HepG2 (cell line): ENCODE data around the gene CDCP1.

Experiments used
- AKAP8 ChIP-seq: sonication (generic); formaldehyde crosslinking; IDR thresholded peaks from 2 replicates; pipeline ENCODE4 v1.5.1; 2020; ENCODE audit warnings: mild to moderate bottlenecking, missing genetic modification reagents
- CEBPG ChIP-seq: IDR thresholded peaks from 2 replicates; pipeline ENCODE4 v1.6.1; 2016
- CHD4 ChIP-seq: fragments of 200-600 bp; sonication (generic); IDR thresholded peaks from 2 replicates; pipeline ENCODE4 v1.7.0; 2017; ENCODE audit warnings: mild to moderate bottlenecking, low read length, borderline replicate concordance
- CTCF ChIP-seq: sonication (generic); formaldehyde crosslinking; IDR thresholded peaks from 2 replicates; pipeline ENCODE4 v1.5.0; 2020; ENCODE audit warnings: mild to moderate bottlenecking, missing genetic modification reagents, moderate library complexity
- HCFC1 ChIP-seq: fragments of 150-350 bp; IDR thresholded peaks from 2 replicates; pipeline ENCODE4 v1.6.1; 2014; ENCODE audit warnings: low read depth, low read length
- NR3C1 ChIP-seq: sonication (generic); formaldehyde crosslinking; IDR thresholded peaks from 2 replicates; pipeline ENCODE4 v1.4.0; 2020; ENCODE audit warnings: missing genetic modification reagents
- ONECUT2 ChIP-seq: sonication (generic); formaldehyde crosslinking; IDR thresholded peaks from 2 replicates; pipeline ENCODE4 v1.4.0; 2020; ENCODE audit warnings: missing genetic modification reagents
- PATZ1 ChIP-seq: sonication (generic); formaldehyde crosslinking; IDR thresholded peaks from 2 replicates; pipeline ENCODE4 v1.4.0; 2020; ENCODE audit warnings: missing genetic modification reagents
- SRSF1 ChIP-seq: fragments of 200-400 bp; formaldehyde crosslinking; optimal IDR thresholded peaks from 2 replicates; pipeline ENCODE3; 2017; ENCODE audit warnings: mild to moderate bottlenecking, low read depth, low read length, moderate library complexity
- ZBTB44 ChIP-seq: sonication (generic); formaldehyde crosslinking; IDR thresholded peaks from 2 replicates; pipeline ENCODE4 v1.4.0; 2020; ENCODE audit warnings: missing genetic modification reagents
- ZNF687 ChIP-seq: sonication (generic); formaldehyde crosslinking; IDR thresholded peaks from 2 replicates; pipeline ENCODE4 v1.5.1; 2020; ENCODE audit warnings: mild to moderate bottlenecking, missing genetic modification reagents, moderate library complexity
- ZNF850 ChIP-seq: sonication (generic); formaldehyde crosslinking; conservative IDR thresholded peaks from 2 replicates; pipeline ENCODE4 v1.9.0; 2021; ENCODE audit warnings: mild to moderate bottlenecking, missing genetic modification reagents

- no peak for TF ChIP-seq ONECUT2 (CRISPR knock-in tag)
- TF ChIP-seq CHD4, result no peak
- TF ChIP-seq NR3C1 (CRISPR knock-in tag), result no peak
- no peak for TF ChIP-seq SRSF1
- no peak for TF ChIP-seq PATZ1 (CRISPR knock-in tag)
- no peak for TF ChIP-seq AKAP8 (CRISPR knock-in tag)
- TF ChIP-seq ZNF850 (CRISPR knock-in tag), result no peak
- no peak for TF ChIP-seq ZNF687 (CRISPR knock-in tag)
- TF ChIP-seq HCFC1, result no peak
- TF ChIP-seq CTCF, result no peak
- TF ChIP-seq CEBPG (CRISPR knock-in tag), result no peak
- TF ChIP-seq ZBTB44 (CRISPR knock-in tag), result no peak
These were observed 104.5 kb downstream of the CDCP1 start for GRCh38 chr3:45041666-45042065.
